Measurements from ENCODE around the gene MARCHF3.

MARCHF3 gene

GRCh38 chr5:126931963-126932660, 98.2 kb downstream of the MARCHF3 start:
- DNase-seq (ENCODE audit: low spot score), result no peak
- no peak for TF ChIP-seq CTCF (IDR thresholded peaks at IDR 0.05; ENCODE audit: extremely low read depth, missing control alignments)

GRCh38 chr5:126928041-126928440, 102.3 kb downstream of the MARCHF3 start:
- no peak for DNase-seq (ENCODE audit: low spot score)
- no peak for TF ChIP-seq CTCF (IDR thresholded peaks at IDR 0.05; ENCODE audit: extremely low read depth, missing control alignments)

- no peak for TF ChIP-seq CTCF (IDR thresholded peaks at IDR 0.05; ENCODE audit: extremely low read depth, missing control alignments)
- DNase-seq (ENCODE audit: low spot score), result no peak
Measured at GRCh38 chr5:126927429-126927828, 102.9 kb downstream of the MARCHF3 start.

GRCh38 chr5:126926187-126926586, 104.2 kb downstream of the MARCHF3 start:
- no peak for TF ChIP-seq CTCF (IDR thresholded peaks at IDR 0.05; ENCODE audit: extremely low read depth, missing control alignments)
- no peak for DNase-seq (ENCODE audit: low spot score)

- no peak for TF ChIP-seq CTCF (IDR thresholded peaks at IDR 0.05; ENCODE audit: extremely low read depth, missing control alignments)
- no peak for DNase-seq (ENCODE audit: low spot score)
Measured at GRCh38 chr5:126925482-126925881, 104.9 kb downstream of the MARCHF3 start.

- no peak for DNase-seq (ENCODE audit: low spot score)
- no peak for TF ChIP-seq CTCF (IDR thresholded peaks at IDR 0.05; ENCODE audit: extremely low read depth, missing control alignments)
Measured at GRCh38 chr5:126924331-126925033, 105.9 kb downstream of the MARCHF3 start.

GRCh38 chr5:126921241-126922091, 108.9 kb downstream of the MARCHF3 start:
- no peak for DNase-seq (ENCODE audit: low spot score)

More at GRCh38 chr5:126921241-126922091, 108.9 kb downstream of the MARCHF3 start:
- TF ChIP-seq CTCF (IDR thresholded peaks at IDR 0.05; ENCODE audit: extremely low read depth, missing control alignments), result no peak

Data from GM20000 (cell line).